COLO668 (cell line): ENCODE results near the gene UST.
A peak's percentile ranks its signal among the peaks of the same experiment; 100 is the strongest.
"Not testable (repeated sequence)": the region's sequence is repeated elsewhere in the genome, so short reads cannot be mapped to it uniquely, and the experiment has no call there.

Experiments
- DNase-seq: peaks from one replicate; lab custom pipeline; 2025; ENCODE audit not compliant: unreplicated experiment; lab: John Stamatoyannopoulos, UW

The UST gene

GRCh38 chr6:148764259-148765020, 17.6 kb downstream of the UST start:
- DNase-seq, result not testable (repeated sequence)

- DNase-seq, result no peak
These were observed 19.3 kb downstream of the UST start for GRCh38 chr6:148765898-148766808.

GRCh38 chr6:148768646-148769270, 21.9 kb downstream of the UST start:
- DNase-seq, result no peak

- DNase-seq, result no peak
These were observed 22.6 kb downstream of the UST start for GRCh38 chr6:148769304-148769968.

GRCh38 chr6:148770408-148771211, 23.8 kb downstream of the UST start:
- DNase-seq, result no peak

GRCh38 chr6:148771212-148771601, 24.4 kb downstream of the UST start:
- peak; percentile 34 for DNase-seq

GRCh38 chr6:148771896-148772554, 25.2 kb downstream of the UST start:
- no peak for DNase-seq

- no peak for DNase-seq
These were observed 28.3 kb downstream of the UST start for GRCh38 chr6:148775161-148775560.

- DNase-seq, result no peak
These were observed 29.8 kb downstream of the UST start for GRCh38 chr6:148776321-148777308.

- DNase-seq, result no peak
These were observed 32.3 kb downstream of the UST start for GRCh38 chr6:148779142-148779562.

- not testable (repeated sequence) for DNase-seq
These were observed 33.6 kb downstream of the UST start for GRCh38 chr6:148780423-148780822.

- no peak for DNase-seq
These were observed 34.1 kb downstream of the UST start for GRCh38 chr6:148780918-148781436.

- no peak for DNase-seq
These were observed 43.1 kb downstream of the UST start for GRCh38 chr6:148789948-148790347.

GRCh38 chr6:148790404-148790803, 43.6 kb downstream of the UST start:
- DNase-seq, result no peak

GRCh38 chr6:148790817-148791216, 44.0 kb downstream of the UST start:
- DNase-seq, result no peak

- DNase-seq, result no peak
These were observed 44.5 kb downstream of the UST start for GRCh38 chr6:148791372-148791771.

GRCh38 chr6:148793721-148794120, 46.9 kb downstream of the UST start:
- DNase-seq, result no peak

GRCh38 chr6:148794797-148795196, 48.0 kb downstream of the UST start:
- DNase-seq, result no peak
